ENCODE measurements around the gene UNC13D.
"Not testable (repeated sequence)": the region's sequence is repeated elsewhere in the genome, so short reads cannot be mapped to it uniquely, and the experiment has no call there.

UNC13D gene

GRCh38 chr17:75843577-75844529 is at the start of gene UNC13D:
UNC13D (minus strand) TSS chr17:75844404; CDS start chr17:75844337, 67 bp downstream.
- DNase-seq = no peak

- no peak for DNase-seq
Measured at GRCh38 chr17:75893305-75894048, 49.3 kb upstream of the UNC13D start.

- DNase-seq = no peak
Measured at GRCh38 chr17:75892556-75893224, 48.5 kb upstream of the UNC13D start.

- no peak for DNase-seq
Measured at GRCh38 chr17:75891605-75892555, 47.7 kb upstream of the UNC13D start.

- no peak for DNase-seq
Measured at GRCh38 chr17:75891022-75891604, 46.9 kb upstream of the UNC13D start.

- DNase-seq = no peak
Measured at GRCh38 chr17:75889454-75889853, 45.2 kb upstream of the UNC13D start.

GRCh38 chr17:75888484-75888883 is 44.3 kb upstream of the UNC13D start:
- DNase-seq = no peak

GRCh38 chr17:75885860-75886259 is 41.7 kb upstream of the UNC13D start:
- DNase-seq = not testable (repeated sequence)

- DNase-seq = no peak
Measured at GRCh38 chr17:75885431-75885830, 41.2 kb upstream of the UNC13D start.

GRCh38 chr17:75881678-75882454 is 37.7 kb upstream of the UNC13D start:
- DNase-seq = no peak

- DNase-seq = no peak
Measured at GRCh38 chr17:75880266-75880665, 36.1 kb upstream of the UNC13D start.

GRCh38 chr17:75878174-75878998 is 34.2 kb upstream of the UNC13D start, which contains the start of gene TRIM47:
TRIM47 (minus strand) TSS chr17:75878581; CDS start chr17:75878548, 33 bp downstream.
- DNase-seq = peak in 2 of 3 experiments; percentile 67 to 70

GRCh38 chr17:75877752-75878173 is 33.6 kb upstream of the UNC13D start:
- DNase-seq = peak in 2 of 3 experiments; percentile 77 to 82

- DNase-seq = peak in 2 of 3 experiments; percentile 52 to 70
Measured at GRCh38 chr17:75876938-75877751, 32.9 kb upstream of the UNC13D start.

- peak in 2 of 3 experiments; percentile 84 to 89 for DNase-seq
Measured at GRCh38 chr17:75876190-75876937, 32.2 kb upstream of the UNC13D start.

- no peak for DNase-seq
Measured at GRCh38 chr17:75875940-75876189, 31.7 kb upstream of the UNC13D start.

- DNase-seq = no peak
Measured at GRCh38 chr17:75875182-75875939, 31.2 kb upstream of the UNC13D start.
